Posterior cingulate gyrus (tissue), 11 donors: Measurements from ENCODE around the gene DDI2.
A peak's percentile ranks its signal among the peaks of the same experiment; 100 is the strongest.
"Not testable (repeated sequence)": the region's sequence is repeated elsewhere in the genome, so short reads cannot be mapped to it uniquely, and the experiment has no call there.

ENCODE experiments used
- DNase-seq, 10 donors: peaks; one replicate each; pipeline versions ENCODE4 v3.0.0 to v3.0.0-alpha.2; 2020 to 2021; ENCODE audit warnings: mixed read lengths in 3 of 10
- intact Hi-C: fragments of 100-400 bp; cut with DNase I; formaldehyde crosslinking; loops from one replicate; pipeline ENCODE4 v1.15.1; 2023

DDI2 gene

DNA sequence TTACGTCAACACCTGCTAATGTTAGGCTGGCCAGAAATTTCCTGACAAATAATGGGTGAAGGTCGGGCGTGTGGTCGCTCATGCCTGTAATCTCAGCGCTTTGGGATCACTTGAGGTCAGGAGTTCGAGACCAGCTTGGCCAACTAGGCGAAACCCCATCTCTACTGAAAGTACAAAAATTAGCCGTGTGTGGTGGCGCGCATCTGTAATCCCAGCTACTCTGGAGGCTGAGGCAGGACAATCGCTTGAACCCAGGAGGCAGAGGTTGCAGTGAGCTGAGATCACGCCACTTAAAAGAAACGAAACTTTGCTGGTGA lies 13.3 kb upstream of the DDI2 start:
- intact Hi-C loops = loop anchor here (1.0 to 5.0 kb wide), 2 partner anchors 13 to 77 kb away; partner anchors contain the start of genes DDI2 and DNAJC16
- DNase-seq = not testable (repeated sequence)

DNA sequence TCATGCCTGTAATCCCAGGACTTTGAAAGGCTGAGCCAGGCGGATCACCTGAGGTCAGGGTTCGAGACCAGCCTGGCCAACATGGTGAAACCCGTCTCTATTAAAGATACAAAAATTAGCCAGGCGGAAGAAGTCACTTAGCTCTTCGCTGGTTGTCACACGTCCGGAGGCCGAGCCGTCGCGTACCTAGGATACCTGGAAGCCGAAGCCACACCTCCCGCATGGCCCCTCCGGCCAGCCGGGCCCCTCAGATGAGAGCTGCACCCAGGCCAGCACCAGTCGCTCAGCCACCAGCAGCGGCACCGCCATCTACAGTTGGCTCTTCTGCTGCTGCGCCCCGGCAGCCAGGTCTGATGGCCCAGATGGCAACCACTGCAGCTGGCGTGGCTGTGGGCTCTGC lies 12.9 kb upstream of the DDI2 start:
- intact Hi-C loops = loop anchor here (5.0 kb wide), 1 partner anchor 77 kb away; the partner anchor contains the start of gene DNAJC16
- not testable (repeated sequence) for DNase-seq

DNA sequence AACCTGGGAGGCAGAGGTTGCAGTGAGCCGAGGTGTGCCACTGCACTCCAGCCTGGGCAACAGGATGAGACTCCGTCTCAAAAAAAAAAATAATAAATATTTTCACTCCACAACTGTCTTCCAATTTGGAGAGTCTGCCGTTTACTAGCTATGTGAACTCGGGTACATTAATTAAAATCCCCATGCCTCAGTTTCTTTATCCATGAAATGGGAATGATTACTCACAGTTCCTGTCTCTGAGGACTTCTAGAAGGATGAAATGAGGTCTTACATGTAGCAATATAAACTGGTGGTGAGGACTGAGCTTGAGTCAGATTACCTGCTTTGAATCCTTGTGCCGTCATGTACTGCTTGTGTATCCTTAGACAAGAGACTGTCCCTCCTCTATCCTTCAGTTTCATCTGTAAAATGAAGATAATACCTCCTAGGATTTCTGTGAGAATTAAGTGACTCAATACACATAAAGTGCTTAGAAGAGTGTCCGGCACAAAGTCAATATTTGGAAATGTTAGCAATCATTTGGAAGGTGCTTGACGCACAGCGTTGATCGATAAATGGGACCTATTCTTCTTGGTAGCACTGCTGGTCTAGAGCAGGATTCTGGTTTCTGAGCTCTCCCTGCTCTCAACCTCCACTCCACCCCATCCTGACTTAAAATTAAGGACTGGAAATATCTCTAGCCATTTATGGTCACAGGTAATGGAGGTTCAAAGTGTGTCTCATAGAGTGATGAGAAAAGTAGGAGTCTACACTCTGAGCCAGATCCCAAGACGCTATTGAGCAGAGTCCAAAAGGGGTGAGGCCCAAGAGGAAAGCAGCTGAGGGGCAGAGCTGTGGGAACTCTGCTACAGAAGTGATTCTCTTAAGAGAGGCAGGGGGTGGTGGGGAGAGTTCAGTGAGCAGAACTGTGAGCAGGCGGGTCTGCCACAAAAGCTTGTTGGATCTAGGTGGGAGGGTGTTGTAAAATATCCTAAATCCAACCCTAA lies 11.6 kb upstream of the DDI2 start:
- intact Hi-C loops = no loop called here
- DNase-seq = no peak

DNA sequence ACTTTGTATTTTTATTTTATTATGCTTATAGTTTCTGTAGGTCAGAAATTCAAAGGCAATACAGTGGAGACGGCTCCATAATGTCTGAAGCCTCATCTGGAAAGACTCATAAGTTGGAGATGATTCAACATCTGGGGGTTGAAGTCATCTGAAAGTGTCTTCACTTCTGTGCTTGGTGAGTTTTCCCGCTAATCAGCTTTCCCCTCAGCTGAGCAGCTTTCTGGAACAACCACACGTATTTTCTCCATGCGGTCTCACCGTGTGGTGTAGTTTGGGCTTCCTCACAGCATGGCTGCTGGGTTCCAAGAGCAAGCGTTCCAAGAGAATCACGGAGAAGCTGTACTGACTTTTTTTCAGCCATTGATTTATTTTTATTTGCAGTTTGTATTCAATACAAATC lies 7.6 kb upstream of the DDI2 start:
- intact Hi-C loops = loop anchor here (10.0 kb wide), 1 partner anchor 75 kb away; the partner anchor contains the start of gene PLEKHM2

DNA sequence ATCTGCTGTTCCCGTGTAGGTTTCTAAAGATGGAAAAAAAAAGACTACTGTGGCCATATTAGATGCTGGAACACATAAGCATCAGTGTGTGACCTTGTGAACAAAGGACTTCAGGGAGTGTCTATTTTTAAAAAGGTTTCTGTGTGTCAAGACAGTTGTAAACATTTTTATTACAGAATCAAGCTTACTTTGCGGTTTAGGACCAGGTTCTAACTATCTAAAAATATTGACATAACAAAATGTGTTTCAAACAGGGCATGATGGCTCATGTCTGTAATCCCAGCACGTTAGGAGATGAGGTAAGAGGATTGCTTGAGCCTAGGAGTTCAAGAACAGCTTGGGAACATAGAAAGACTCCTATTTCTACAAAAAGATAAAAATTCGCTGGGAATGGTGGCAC lies 7.1 kb upstream of the DDI2 start:
- intact Hi-C loops = loop anchor here (10.0 kb wide), 1 partner anchor 75 kb away; the partner anchor contains the start of gene PLEKHM2
- no peak for DNase-seq

More for the DNA sequence above, 7.6 kb upstream of the DDI2 start:
- no peak for DNase-seq

DNA sequence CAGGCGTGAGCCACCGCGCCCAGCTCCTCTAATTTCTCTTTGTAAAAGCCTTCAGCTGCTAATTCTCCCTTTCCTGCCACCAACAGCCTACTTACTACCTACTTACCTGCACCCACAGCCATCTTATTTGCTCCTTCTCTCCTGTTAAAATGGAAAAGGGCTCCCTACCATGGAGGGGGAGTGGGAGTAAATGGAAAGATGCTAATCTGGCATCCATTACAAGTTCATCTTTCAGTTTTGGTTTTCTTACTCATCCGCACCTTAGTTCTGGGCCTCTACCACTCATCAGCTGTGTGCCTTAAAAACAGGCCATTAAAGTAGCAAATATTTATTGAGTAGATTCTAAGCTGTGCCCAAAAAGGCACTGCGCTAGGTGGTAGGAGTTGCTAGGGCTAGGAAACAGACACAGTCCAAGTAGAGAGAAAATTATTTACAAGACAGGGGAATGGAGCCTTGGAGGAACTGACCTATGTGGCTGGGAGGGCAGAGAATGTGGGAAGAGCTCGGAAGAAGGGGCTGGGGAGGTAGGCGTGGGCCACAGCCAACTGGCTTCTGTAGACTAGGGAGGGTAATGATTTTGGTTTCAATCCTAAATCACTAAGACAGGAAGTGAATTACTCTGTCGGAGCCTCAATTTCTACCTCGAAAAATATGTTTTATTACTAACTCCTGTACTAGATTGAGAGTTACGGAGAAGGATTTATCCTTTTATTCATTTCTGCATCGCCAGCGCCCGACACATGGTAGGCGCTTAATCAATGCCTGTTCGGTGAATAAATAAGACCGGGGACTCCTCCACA lies 685 bp upstream of the DDI2 start:
- no peak for DNase-seq
- intact Hi-C loops = loop anchor here (1.0 to 10.0 kb wide), 3 partner anchors 13 to 90 kb away; partner anchors contain the start of genes DNAJC16 and PLEKHM2

DNA sequence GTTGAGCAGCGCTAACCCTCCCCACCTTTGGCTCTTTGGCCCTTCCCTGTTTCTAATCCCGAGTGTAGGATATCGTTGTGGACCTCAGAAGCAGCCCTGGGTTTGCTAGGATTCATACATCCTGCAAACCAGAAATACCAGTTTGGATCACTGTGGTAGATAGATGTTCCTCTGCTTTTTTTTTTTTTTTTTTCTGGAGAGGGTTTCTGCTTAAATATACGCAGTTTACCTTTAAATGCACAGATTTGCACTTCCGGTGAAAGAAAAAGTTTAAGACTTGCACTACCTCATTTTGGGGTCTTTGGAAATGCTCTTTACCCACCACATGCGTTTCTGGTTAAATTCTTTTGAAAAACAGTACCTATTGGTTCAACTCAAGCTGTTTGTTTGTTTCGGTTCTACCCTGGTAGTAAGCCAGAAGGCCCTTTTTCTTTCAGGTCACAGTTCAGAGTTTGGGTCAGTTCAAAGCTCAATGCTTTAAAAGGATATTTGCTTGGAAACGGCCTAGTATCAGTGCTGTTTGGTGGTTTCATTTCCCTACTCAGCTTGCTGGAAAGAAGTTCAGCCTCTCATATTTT lies 908 bp downstream of the DDI2 start:
- no peak for DNase-seq
- intact Hi-C loops = loop anchor here (10.0 kb wide), 1 partner anchor 67 kb away; the partner anchor contains the start of gene PLEKHM2

DNA sequence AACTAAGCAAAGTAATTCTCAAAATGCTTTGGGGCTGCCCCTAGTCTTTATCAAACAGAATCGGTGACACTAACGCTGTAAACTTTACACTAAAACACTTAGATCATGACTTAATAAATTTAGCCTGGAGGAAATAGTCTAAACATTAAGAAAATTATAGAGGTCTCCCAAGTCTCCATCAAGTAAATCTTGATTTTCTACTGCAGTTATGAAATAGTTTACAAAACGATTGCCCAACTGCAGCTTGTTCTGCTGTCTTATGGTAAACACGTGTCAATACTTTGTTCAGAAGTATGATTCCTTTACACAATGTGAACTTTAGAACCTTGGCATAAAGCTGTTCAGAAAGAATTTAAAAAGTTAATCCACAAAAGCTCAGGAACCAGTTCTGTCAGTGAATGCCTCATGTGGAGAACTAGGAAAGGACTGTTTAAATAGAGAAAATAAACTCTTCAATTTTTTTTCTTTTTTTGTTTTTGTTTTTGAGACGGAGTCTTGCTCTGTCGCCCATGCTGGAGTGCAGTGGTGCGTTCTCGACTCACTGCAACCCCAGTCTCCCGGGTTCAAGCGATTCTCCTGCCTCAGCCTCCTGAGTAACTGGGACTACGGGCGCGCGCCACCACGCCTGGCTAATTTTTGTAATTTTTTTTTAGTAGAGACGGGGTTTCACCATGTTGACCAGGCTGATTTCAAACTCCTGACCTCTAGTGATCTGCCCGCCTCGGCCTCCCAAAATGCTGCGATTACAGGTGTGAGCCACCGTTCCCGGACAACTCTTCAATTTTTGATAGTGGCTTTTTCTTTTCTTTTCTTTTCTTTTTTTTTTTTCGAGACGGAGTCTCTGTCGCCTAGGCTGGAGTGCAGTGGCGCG lies 1.6 kb downstream of the DDI2 start:
- no peak for DNase-seq
- intact Hi-C loops = loop anchor here (10.0 kb wide), 1 partner anchor 66 kb away; the partner anchor contains the start of gene PLEKHM2

DNA sequence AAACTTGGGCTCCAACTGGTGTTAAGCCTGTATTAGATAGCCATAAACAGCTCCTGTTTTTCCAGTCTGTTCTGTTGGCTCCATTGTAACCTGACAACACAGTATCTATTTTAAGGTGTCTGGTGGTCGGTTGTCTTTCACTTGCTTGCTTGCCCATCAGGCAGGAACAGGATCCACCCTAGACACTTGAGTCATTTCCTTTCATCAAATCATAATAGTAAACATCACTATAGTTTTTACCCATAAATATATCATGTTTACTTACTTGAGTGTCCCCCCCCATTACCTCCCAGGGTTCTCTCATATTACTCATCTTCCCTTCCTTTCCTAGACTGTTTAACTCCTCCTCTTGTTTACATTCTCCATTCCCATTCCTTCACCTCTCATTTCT lies 2.9 kb downstream of the DDI2 start:
- no peak for DNase-seq
- intact Hi-C loops = no loop called here

DNA sequence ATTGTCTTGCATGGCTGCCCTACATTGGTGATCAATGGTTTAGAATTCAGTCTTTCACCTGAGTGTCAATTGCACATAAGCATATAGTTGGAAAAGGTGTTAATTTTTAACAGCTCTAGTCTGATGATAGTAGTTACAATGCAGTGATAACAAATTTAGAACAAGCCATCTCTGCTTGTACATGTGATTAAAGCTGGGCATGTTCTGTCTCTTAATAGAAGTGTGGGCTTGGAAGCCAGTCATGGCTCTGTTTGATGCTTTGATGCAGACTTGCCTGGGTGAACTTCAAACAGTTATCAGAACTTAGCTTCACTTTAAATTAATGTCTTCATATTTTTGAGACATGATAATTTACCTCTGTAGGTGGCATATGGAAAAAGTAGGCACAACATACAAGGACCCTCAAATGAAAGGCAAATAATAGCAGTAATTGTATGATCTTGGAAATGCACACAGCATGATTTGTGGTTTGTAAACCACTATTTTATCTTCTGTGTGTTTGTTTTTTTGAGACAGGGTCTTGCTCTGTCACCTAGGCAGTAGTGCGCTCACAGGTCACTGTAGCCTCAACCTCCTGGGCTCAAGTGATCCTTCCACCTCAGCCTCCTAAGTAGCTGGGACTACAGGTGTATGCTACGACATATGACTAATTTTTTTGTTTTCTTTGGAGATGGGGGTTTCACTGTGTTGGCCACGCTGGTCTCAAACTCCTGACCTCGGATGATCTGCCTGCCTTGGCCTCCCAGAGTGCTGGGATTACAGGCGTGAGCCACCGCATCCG lies 3.8 kb downstream of the DDI2 start:
- no peak for DNase-seq
- intact Hi-C loops = no loop called here

DNA sequence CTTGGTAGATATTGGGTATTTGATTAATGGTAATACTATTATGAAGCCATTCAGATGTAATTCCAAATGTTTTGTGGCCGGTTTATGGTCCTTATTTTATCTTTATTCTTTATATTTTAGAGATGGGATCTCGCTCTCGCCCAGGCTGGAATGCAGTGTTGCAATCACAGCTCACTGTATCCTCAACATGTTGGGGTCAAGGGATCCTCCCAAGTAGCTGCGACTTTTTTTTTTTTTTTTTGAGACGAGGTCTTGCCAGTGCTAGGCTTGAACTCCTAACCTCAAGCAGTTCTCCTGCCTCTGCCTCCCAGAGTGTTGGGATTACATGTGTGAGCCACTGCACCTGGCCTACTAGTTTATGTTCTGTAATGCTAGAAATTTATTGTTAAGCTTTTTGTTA lies 4.7 kb downstream of the DDI2 start:
- no peak for DNase-seq
- intact Hi-C loops = no loop called here

DNA sequence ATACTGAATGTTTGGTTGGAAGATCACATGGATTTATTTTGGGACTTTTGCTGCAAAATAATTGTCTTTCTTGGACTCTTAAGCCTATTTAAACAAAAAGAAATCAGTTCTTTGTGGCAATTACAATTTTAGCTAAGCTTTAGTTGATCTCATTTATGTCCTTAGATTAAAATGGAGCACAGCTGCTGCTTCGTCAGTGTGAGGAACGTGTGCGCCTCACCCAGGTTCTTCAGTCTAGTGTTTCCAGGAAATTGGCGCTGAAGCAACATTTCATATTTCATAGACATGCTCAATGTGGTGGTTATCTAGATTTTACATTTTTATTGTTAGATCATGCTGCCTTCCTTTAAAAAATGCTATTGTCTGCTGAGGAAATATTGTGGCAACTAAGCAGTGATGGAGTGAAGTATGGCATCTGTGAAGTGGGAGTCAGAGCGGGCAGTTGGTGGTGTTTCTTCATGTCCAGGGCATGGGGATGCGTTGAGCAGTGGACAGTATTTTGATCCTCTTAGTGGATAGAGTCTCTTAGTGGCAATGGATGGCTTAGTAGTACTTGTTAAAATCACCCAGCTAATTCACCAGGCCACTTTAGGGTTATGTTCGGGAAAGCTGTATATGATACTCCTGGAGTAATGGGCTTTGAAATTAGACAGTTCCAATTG lies 5.6 kb downstream of the DDI2 start:
- intact Hi-C loops = no loop called here
- DNase-seq = peak in 1 of 10 donors; percentile 32

DNA sequence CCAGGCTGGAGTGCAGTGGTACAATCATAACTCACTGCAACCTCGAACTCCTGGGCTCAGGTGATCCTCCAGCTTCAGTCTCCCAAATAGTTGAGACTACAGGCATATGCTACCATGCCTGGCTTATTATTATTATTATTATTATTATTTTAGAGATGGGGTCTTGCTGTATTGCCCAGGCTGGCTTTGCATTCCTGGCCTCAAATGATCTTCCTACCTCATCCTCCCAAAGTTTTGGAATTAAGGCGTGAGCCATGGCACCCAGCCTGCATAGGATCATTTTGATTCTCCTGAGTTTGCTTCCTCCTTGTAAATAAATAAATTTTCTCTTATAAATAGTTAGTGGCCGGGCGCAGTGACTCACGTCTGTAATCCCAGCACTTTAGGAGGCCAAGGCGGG lies 6.2 kb downstream of the DDI2 start:
- no peak for DNase-seq
- intact Hi-C loops = no loop called here

DNA sequence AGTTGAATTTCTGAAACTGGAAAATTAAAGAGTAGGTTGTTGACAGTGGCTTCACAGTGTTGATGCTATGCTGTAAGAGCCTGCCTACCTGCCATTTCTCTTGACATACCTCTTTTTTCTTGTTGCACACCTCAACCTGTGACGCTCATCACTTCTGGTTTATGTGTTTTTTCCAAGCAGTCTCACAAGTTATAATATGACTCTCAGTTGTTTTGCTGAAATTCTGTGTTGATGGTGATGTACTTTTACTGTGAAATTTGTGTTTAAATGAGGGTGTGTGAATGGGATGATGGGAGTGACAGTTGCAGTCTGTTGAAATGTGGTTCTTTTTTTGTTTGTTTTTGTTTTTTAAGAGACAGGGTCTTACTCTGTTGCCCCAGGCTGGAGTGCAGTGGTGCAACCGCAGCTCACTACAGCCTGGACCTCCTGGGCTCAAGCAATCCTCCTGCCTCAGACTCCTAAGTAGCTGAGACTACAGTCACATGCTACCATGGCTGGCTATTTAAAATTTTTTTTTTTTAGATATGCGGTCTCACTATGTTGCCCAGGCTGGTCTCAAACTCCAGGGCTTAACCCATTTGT lies 7.0 kb downstream of the DDI2 start:
- intact Hi-C loops = no loop called here

DNA sequence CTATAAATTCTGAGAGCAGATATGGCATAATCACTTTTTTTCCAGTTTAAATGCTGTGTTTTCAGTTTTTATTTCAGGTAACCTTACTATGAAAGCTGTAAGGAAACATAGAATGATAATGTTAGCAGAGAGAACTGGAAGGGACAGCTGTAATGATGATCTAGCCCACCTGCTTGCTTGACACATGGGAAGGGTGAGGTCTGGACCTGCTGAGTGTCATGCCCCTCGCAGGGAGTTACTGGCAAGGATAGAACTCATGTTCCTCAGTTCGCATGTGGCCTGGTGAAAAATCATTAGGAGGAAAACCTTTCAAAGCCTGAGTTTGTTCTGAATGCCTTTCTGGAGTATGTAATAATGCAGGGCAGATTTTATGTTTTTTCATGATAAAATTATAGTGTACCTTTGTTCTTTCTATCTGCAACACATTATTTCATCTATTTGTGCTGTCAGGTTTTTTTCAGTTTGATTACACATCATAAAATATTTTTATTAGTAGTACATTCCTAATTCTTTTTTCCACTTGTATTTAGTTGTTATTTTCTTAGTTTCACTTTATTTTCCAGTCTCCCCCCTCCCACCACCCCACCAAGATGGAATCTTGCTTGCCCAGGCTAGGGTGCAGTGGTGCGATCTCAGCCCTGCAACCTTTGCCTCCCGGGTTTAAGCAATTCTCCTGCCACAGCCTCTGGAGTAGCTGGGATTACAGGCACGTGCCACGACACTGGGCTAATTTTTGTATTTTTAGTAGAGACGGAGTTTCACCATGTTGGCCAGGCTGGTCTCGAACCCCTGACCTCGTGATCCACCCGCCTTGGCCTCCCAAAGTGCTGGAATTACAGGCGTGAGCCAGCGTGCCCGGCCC lies 8.0 kb downstream of the DDI2 start:
- intact Hi-C loops = no loop called here
- DNase-seq = no peak

More for the DNA sequence above, 7.0 kb downstream of the DDI2 start:
- DNase-seq = no peak

DNA sequence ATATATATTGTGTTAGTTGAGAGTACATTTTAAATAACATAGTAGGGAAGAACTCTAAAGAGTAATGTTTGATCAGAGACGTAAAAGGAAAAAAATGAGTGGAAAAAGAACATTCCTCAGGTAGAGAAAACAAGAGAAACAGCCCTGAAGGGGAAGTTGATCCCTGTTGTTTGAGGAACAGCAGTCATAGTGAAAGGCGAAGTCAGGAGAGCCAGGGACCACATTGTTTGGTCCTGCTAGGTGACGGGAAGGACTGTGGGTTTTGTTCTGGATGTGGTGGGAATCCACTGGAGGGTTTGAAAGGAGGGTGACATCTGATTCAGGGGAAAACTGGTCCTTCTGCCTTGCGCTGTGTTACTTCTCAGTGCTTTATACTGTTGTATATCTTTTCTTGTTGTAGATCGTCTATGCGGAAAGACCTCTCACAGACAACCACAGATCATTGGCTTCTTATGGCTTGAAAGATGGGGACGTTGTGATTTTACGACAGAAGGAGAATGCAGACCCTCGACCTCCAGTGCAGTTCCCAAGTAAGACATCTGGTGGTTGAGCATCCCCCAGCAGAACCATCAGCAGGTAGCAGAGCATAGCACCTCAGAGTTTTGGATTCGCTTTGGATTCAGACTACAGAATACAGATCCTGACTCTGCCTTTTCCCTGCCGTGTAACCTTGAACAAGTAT lies 9.2 kb downstream of the DDI2 start:
- intact Hi-C loops = no loop called here
- no peak for DNase-seq
